ENCODE data around the gene AMN.

The AMN gene

GRCh38 chr14:102969060-102969791 lies 46.8 kb downstream of the AMN start:
- Mint-ChIP-seq H3K9me3 (no peaks in the 10 kb centered on the region), H3K4me3 (no peak overlapping the region), H3K36me3 (ENCODE audit: low read depth) (peaks cover 73% of the 10 kb centered on the region), H3K27me3 (ENCODE audit: low read depth, poor library complexity) (no peaks in the 10 kb centered on the region), H3K4me1 (peaks cover 5% of the 10 kb centered on the region), H3K27ac (no peak overlapping the region)
- no peak for DNase-seq
- TF ChIP-seq CTCF (IDR thresholded peaks at IDR 0.05), result no peak

- Mint-ChIP-seq H3K4me1 (peaks cover 5% of the 10 kb centered on the region), H3K27me3 (ENCODE audit: low read depth, poor library complexity) (no peaks in the 10 kb centered on the region), H3K4me3 (no peak overlapping the region), H3K27ac (peak overlapping the region; percentile 66), H3K36me3 (ENCODE audit: low read depth) (peaks cover 72% of the 10 kb centered on the region), H3K9me3 (no peaks in the 10 kb centered on the region)
- no peak for DNase-seq
- no peak for TF ChIP-seq CTCF (IDR thresholded peaks at IDR 0.05)
Observed at GRCh38 chr14:102969901-102970300, 47.4 kb downstream of the AMN start.

GRCh38 chr14:102970496-102970895 lies 48.0 kb downstream of the AMN start:
- DNase-seq, result no peak
- no peak for TF ChIP-seq CTCF (IDR thresholded peaks at IDR 0.05)

GRCh38 chr14:102971314-102971713 lies 48.9 kb downstream of the AMN start:
- Mint-ChIP-seq H3K27me3 (ENCODE audit: low read depth, poor library complexity) (no peaks in the 10 kb centered on the region), H3K27ac (no peak overlapping the region), H3K4me1 (peaks cover 5% of the 10 kb centered on the region), H3K36me3 (ENCODE audit: low read depth) (peaks cover 68% of the 10 kb centered on the region), H3K4me3 (no peak overlapping the region), H3K9me3 (no peaks in the 10 kb centered on the region)
- no peak for TF ChIP-seq CTCF (IDR thresholded peaks at IDR 0.05)
- no peak for DNase-seq

More at GRCh38 chr14:102970496-102970895, 48.0 kb downstream of the AMN start:
- H3K27me3 Mint-ChIP-seq (ENCODE audit: low read depth, poor library complexity), result no peaks in the 10 kb centered on the region
- no peak overlapping the region for H3K4me3 Mint-ChIP-seq
- H3K27ac Mint-ChIP-seq, result no peak overlapping the region
- H3K9me3 Mint-ChIP-seq, result no peaks in the 10 kb centered on the region
- peaks cover 69% of the 10 kb centered on the region for H3K36me3 Mint-ChIP-seq (ENCODE audit: low read depth)
- peaks cover 5% of the 10 kb centered on the region for H3K4me1 Mint-ChIP-seq

- no peak for DNase-seq
- Mint-ChIP-seq H3K4me3 (no peak overlapping the region), H3K36me3 (ENCODE audit: low read depth) (peaks cover 66% of the 10 kb centered on the region), H3K27me3 (ENCODE audit: low read depth, poor library complexity) (no peaks in the 10 kb centered on the region), H3K9me3 (no peaks in the 10 kb centered on the region), H3K4me1 (peaks cover 5% of the 10 kb centered on the region), H3K27ac (no peak overlapping the region)
- TF ChIP-seq CTCF (IDR thresholded peaks at IDR 0.05), result no peak
Observed at GRCh38 chr14:102971836-102972606, 49.6 kb downstream of the AMN start.
